ENCODE data around the gene GMPPB. TPM values are rescaled to one million over a fixed set of nuclear protein-coding genes. Genes with fewer than 3 reads are reported as not detected.

GMPPB gene
- total RNA-seq, 1 experiment from 2014 or later, result 28.0 TPM

DNA sequence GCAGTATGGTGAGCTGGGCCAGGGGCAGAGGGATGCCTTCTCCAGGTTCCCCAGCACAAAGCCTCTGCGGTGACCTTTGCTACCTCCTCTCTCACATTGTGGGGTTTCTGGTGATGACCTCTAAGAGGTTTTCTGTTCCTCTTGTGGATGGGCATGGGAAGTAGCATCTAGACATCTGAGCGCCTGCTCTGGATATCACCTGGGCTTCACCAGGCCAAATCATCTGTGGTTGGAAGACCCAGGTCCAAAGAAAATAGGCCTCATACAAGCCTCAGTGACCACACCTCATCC is 42.6 kb downstream of the GMPPB start:
- CTCF ChIA-PET, result interaction anchor here (2.4 kb wide), 1 partner anchor 20 kb away, joined by 8 read pairs; no protein-coding TSS in a partner anchor
- Mint-ChIP-seq H3K4me3 (no peak overlapping the region), H3K27me3 (ENCODE audit: low read depth) (no peaks in the 10 kb centered on the region), H3K27ac (no peak overlapping the region), H3K4me1 (0 out of 2 replicates have a peak, but pooled peaks cover 4% of the 10 kb centered on the region), H3K36me3 (peaks cover 40% of the 10 kb centered on the region), H3K9me3 (no peaks in the 10 kb centered on the region)
- TF ChIP-seq OVOL2 (CRISPR knock-in tag; IDR thresholded peaks at IDR 0.05; ENCODE audit: borderline replicate concordance) (no peak), EMX1 (CRISPR knock-in tag; IDR thresholded peaks at IDR 0.05) (no peak), PRRX2 (CRISPR knock-in tag; IDR thresholded peaks at IDR 0.05) (no peak), TEAD4 (CRISPR knock-in tag; IDR thresholded peaks at IDR 0.05) (no peak), SOX15 (CRISPR knock-in tag; IDR thresholded peaks at IDR 0.05) (no peak), ATF1 (CRISPR knock-in tag; IDR thresholded peaks at IDR 0.05) (no peak), ZNF425 (CRISPR knock-in tag; conservative IDR thresholded peaks at IDR 0.05) (no peak), MAX (CRISPR knock-in tag; IDR thresholded peaks at IDR 0.05) (no peak), IRF2 (CRISPR knock-in tag; IDR thresholded peaks at IDR 0.05; ENCODE audit: borderline replicate concordance, low read depth) (no peak), ZNF396 (CRISPR knock-in tag; IDR thresholded peaks at IDR 0.05; ENCODE audit: borderline replicate concordance) (no peak), MYBL2 (CRISPR knock-in tag; IDR thresholded peaks at IDR 0.05) (no peak), ZNF219 (CRISPR knock-in tag; IDR thresholded peaks at IDR 0.05; ENCODE audit: borderline replicate concordance) (no peak)
- TF ChIP-seq, protein P1, sequence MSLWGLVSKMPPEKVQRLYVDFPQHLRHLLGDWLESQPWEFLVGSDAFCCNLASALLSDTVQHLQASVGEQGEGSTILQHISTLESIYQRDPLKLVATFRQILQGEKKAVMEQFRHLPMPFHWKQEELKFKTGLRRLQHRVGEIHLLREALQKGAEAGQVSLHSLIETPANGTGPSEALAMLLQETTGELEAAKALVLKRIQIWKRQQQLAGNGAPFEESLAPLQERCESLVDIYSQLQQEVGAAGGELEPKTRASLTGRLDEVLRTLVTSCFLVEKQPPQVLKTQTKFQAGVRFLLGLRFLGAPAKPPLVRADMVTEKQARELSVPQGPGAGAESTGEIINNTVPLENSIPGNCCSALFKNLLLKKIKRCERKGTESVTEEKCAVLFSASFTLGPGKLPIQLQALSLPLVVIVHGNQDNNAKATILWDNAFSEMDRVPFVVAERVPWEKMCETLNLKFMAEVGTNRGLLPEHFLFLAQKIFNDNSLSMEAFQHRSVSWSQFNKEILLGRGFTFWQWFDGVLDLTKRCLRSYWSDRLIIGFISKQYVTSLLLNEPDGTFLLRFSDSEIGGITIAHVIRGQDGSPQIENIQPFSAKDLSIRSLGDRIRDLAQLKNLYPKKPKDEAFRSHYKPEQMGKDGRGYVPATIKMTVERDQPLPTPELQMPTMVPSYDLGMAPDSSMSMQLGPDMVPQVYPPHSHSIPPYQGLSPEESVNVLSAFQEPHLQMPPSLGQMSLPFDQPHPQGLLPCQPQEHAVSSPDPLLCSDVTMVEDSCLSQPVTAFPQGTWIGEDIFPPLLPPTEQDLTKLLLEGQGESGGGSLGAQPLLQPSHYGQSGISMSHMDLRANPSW (CRISPR knock-in tag; conservative IDR thresholded peaks at IDR 0.05; ENCODE audit: low read depth), result no peak
- TF ChIP-seq, protein P2, sequence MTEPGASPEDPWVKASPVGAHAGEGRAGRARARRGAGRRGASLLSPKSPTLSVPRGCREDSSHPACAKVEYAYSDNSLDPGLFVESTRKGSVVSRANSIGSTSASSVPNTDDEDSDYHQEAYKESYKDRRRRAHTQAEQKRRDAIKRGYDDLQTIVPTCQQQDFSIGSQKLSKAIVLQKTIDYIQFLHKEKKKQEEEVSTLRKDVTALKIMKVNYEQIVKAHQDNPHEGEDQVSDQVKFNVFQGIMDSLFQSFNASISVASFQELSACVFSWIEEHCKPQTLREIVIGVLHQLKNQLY (CRISPR knock-in tag; IDR thresholded peaks at IDR 0.05), result no peak
- TF ChIP-seq, protein P3, sequence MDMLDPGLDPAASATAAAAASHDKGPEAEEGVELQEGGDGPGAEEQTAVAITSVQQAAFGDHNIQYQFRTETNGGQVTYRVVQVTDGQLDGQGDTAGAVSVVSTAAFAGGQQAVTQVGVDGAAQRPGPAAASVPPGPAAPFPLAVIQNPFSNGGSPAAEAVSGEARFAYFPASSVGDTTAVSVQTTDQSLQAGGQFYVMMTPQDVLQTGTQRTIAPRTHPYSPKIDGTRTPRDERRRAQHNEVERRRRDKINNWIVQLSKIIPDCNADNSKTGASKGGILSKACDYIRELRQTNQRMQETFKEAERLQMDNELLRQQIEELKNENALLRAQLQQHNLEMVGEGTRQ (CRISPR knock-in tag; IDR thresholded peaks at IDR 0.05), result no peak
- POLR2A ChIA-PET, result no interaction called here
- ATAC-seq (no peak), DNase-seq (ENCODE audit: low spot score) (no peak)

GRCh38 chr3:49680493-49681231 is 43.1 kb downstream of the GMPPB start:
- ChIA-PET CTCF (interaction anchor here (1.1 to 2.4 kb wide), 2 partner anchors 21 to 141 kb away, joined by 4 to 8 read pairs; no protein-coding TSS in a partner anchor), POLR2A (no interaction called here)
- Mint-ChIP-seq H3K4me3 (no peak overlapping the region), H3K27me3 (ENCODE audit: low read depth) (no peaks in the 10 kb centered on the region), H3K27ac (no peak overlapping the region), H3K36me3 (peaks cover 44% of the 10 kb centered on the region), H3K4me1 (0 out of 2 replicates have a peak, but pooled peaks cover 4% of the 10 kb centered on the region), H3K9me3 (no peaks in the 10 kb centered on the region)
- TF ChIP-seq ZNF425 (CRISPR knock-in tag; conservative IDR thresholded peaks at IDR 0.05) (no peak), ZNF416 (CRISPR knock-in tag; IDR thresholded peaks at IDR 0.05) (no peak), E2F4 (CRISPR knock-in tag; IDR thresholded peaks at IDR 0.05; ENCODE audit: borderline replicate concordance, low read depth) (no peak), SOX15 (CRISPR knock-in tag; IDR thresholded peaks at IDR 0.05) (no peak), FOXP1 (CRISPR knock-in tag; IDR thresholded peaks at IDR 0.05; ENCODE audit: borderline replicate concordance) (no peak)
- ATAC-seq (no peak), DNase-seq (ENCODE audit: low spot score) (no peak)

Data from WTC11 (cell line).